GM12892 (cell line): ENCODE data around the gene TNNC1.

Source experiments
- DNase-seq: peaks from one replicate; pipeline ENCODE4 v3.0.0; 2011; ENCODE audit not compliant: insufficient read length
- FAIRE-seq: peaks from 2 replicates; lab custom pipeline; 2011; peaks lifted over from hg19 to GRCh38; lab: Jason Lieb, UNC
- POLR2A ChIP-seq: IDR thresholded peaks from 2 replicates; pipeline ENCODE4 v1.6.1; 2011; ENCODE audit warnings: low read depth, low read length, control low read depth
- POLR2AphosphoS5 ChIP-seq: IDR thresholded peaks from 2 replicates; pipeline ENCODE4 v1.6.1; 2011; ENCODE audit warnings: low read depth, low read length, control low read depth
- TAF1 ChIP-seq: IDR thresholded peaks from 2 replicates; pipeline ENCODE4 v1.6.1; 2011; ENCODE audit warnings: low read depth, mild to moderate bottlenecking, control low read depth, low read length, borderline replicate concordance

TNNC1 gene

DNA sequence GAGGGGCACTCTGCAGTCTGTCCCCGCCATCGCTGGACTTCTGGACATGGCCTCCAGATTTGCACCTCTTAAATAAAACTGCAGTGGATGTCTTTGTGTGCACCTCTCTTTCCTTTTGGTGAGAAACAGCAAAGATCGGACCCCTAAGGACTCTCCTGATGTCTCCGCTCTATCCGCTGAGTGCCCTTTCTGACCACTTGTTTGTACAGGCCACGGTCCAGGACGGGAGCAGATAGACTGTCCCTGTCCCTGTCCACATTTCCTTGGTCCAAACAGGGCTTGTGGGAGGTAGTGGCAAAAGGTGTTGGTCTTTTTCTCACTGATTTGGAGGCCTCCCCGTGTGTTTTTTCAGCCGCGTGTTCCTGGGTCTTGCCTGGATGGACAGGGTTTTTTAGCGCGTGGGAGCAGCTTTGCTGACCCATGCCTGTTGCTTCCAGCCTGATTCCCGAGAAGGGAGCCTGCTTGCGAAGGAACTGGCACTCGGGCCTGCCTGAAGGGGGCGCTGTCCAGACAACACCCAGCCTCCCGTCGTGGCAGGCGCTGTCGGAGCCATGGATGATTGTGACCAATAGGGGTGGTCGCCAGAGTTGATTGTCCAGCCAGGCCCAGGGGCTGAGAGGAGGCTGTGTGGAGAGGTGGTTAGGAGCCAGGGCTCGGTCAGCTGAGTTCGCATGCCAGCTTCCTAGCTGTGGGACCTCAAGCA, 28.1 kb upstream of the TNNC1 start:
- TF ChIP-seq POLR2AphosphoS5 (no peak; the same call in 1 of the 2 replicates), POLR2A (no peak), TAF1 (no peak)
- no peak for FAIRE-seq
- DNase-seq: no peak

DNA sequence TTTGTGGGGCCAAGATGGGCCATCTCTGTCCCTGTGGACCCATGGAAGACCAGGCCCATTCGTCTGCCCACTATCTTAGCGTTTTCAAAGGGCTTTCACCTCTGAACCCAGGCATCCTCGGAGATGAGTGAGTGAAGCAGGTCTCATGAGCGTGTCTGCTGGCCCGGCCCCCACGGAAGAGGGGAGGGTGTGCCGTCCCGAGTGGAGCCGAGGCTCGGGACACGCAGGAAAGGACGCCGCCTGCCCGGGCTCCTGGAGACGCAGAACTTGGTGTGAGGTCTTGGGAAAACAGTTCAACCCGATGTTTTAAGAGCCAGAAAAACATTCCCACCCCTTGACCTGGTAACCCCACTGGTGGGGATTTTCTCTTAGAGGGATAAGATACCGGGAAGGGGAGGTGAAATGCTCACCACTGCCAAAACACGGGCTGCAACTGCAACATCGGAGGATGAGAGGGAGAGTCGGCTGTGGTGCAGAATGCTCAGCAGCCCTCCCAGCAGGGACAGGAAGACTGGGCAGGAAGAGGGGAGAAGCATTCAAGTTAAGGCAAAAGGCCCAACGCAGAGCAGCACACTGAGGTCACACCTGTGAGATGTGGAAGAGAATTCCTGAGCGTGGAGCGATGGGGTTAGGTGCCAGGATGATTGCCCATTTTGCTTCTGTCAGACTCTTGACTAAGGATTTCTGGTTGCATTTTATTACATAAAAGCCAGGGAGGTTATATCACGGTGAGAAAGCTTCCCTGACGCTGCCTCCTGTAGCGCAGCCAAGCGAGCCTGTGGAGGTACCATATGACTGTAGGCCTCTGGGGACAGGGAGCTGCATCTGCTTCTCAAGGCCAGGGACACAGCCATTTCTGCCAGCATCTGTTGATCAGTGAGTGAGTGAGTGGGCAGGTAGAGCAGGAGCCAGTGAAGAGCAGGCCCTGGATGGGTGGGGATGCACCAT, 27.2 kb upstream of the TNNC1 start:
- no peak for FAIRE-seq
- TF ChIP-seq TAF1: no peak
- TF ChIP-seq POLR2AphosphoS5: no peak
- no peak for TF ChIP-seq POLR2A
- no peak for DNase-seq

DNA sequence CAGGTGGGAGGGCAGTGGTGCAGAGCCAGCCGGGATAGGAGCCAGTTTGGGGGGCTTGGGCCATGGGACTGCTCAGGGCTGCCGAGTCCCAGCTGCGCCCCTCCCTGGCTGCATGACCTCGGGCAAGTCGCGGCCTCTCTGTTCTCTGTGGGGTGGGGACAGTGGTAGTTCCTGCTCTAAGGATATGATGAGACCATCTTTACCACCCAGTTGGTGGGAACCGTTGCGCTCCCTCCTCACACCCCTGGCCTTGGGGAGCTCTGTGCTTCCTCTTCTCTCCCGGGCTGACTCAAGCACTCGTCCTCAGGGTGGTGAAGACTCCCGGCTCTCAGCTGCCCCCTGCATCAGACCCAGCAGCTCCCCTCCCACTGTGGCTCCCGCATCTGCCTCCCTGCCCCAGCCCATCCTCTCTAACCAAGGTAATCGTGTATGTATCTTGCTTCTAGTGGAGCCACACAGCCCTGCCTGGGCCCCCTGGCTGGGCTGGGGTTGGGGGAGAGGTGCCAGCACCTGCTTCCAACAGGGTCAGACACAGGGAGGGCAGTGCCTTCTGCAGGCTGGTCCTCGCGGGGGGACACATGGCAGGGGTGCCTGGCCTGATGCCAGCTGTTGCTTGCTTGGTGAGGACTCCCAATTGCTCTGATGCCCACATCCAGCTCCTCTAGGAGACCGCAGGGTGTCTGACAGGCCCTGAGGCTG, 26.2 kb upstream of the TNNC1 start:
- FAIRE-seq (no peak), DNase-seq (no peak)
- TF ChIP-seq POLR2AphosphoS5: no peak
- no peak for TF ChIP-seq POLR2A
- no peak for TF ChIP-seq TAF1

- TF ChIP-seq POLR2A (no peak; the same call in 1 of the 2 replicates), POLR2AphosphoS5 (no peak), TAF1 (no peak)
- FAIRE-seq (no peak), DNase-seq (no peak)
Observed at GRCh38 chr3:52479037-52479876, 25.4 kb upstream of the TNNC1 start.

GRCh38 chr3:52477796-52478095, 23.9 kb upstream of the TNNC1 start:
- FAIRE-seq: no peak
- no peak for TF ChIP-seq TAF1
- TF ChIP-seq POLR2A: no peak
- TF ChIP-seq POLR2AphosphoS5: no peak
- DNase-seq: no peak

DNA sequence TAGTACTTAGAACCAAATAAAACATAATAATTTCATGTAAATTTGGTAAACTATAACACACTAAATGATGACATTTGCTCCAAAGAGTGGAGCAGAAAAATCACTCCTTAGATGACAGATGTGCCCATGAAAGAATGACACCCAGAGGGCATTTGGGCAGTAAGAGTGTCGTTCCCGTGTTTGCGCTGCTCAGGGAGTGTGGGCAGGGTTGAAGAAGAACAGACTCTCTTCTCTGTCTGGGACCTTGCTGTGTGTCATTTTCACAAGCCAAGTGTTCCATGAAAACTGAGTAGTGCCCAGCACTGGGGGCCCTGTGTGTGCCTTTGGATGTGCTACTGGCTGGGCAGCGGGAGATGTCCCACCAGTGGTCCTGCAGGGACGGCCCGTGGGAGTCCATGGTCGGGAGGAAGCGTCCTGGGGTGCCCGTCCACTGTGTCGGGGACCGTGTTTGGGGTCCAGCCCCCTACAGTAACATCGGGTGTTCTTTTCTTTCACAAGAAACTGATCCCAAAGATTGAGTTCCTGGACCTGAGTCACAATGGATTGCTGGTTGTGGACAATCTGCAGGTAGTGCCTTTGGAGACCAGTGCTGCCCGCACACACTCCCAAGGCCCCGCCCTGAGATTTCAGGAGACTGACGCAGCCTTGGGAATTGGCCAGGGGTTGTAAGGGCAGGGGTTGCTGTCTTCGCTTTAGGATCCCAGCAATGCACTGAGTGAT, 23.4 kb upstream of the TNNC1 start:
- TF ChIP-seq POLR2A: no peak
- no peak for TF ChIP-seq POLR2AphosphoS5
- no peak for TF ChIP-seq TAF1
- FAIRE-seq (no peak), DNase-seq (no peak)

- TF ChIP-seq POLR2A (no peak), POLR2AphosphoS5 (no peak), TAF1 (no peak)
- no peak for DNase-seq
- no peak for FAIRE-seq
Observed at GRCh38 chr3:52473026-52473425, 19.2 kb upstream of the TNNC1 start.

DNA sequence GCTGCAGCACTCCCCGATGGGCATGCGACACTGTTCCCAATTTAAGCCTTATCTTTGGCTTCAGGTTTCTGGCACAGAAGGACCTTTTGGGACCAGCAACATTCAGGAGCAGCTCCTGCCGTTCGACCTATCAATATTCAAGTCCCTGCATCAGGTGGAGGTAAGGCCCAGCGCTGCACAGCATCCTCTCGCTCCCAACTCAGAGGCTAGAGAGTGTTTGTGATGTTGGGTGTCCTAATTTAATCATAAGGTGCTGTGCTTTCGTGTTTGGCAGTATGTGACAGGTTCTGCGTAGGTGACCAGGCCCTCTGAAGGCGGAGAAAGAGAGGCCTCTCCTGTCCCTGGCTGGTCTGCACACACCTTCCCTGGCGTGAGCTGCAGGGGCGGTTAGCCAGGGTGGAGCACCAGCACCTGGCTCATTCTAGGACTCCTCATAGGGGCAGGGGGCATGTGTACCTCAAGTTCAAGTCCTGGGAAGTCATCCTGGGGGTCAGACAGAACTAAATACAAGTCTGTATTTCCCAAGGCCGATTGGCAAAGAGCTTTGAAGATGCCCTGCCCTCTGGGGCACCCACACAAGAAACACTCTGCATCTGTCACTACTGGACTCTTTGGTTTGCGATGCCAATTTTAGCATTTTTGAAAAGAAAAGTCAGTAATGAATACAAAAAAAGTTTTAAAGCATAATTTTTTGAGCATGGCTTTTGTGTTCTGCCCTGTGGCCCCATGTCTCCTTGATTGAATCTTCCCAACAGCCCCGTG, 18.6 kb upstream of the TNNC1 start:
- FAIRE-seq (no peak), DNase-seq (no peak)
- TF ChIP-seq TAF1 (no peak), POLR2A (no peak), POLR2AphosphoS5 (no peak)

DNA sequence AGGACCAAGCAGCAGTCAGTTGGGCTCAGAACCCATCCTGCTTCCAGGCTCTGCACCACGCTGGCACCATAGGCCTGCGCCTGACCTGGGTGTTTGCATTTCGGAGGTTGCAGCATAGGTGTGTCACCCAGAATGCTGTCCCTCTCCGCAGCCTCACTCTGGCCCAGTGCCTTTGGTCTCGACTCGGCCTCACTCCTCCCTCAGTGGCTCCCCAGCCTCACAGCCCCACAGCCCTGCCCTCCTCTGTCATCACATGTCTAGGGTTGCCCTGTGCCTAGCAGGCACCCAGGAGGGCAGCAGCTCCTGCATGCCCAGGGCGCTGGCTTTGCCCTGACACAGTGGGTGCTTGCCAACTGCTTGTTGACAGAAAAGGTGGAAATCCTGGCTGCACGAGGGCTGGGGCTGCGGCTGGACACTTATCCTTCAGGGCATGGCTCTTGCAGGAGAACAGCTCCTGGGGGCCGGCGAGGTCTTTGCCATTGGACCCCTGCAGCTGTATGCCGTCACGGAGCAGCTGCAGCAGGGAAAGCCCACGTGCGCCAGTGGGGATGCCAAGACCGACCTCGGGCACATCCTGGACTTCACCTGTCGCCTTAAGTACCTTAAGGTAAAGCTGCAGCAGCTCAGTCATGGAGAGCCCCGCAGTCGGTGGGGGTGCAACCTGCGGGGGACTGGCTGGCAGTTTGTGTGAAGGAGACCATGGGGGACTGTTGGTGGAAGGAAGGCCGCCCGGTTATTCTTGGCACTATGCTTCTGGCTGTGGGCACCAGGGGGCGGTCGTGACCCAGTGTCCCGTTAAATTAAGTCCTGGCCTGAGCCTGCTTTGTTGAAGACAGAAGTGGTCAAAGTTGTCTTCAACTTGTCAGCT, 17.8 kb upstream of the TNNC1 start:
- DNase-seq: no peak
- peak; percentile 36 for FAIRE-seq
- no peak for TF ChIP-seq POLR2A
- no peak for TF ChIP-seq POLR2AphosphoS5
- no peak for TF ChIP-seq TAF1
